H9 (cell line): Measurements from ENCODE around the gene CSMD2. TPM values are rescaled to one million over a fixed set of nuclear protein-coding genes. Genes with fewer than 3 reads are reported as not detected.

Experiments
- DNase-seq: peaks from one replicate; pipeline ENCODE4 v3.0.0-alpha.2; 2017
- H2AFZ ChIP-seq: one replicate; pipeline ENCODE4 v1.6.1; 2013; ENCODE audit warnings: mild to moderate bottlenecking, low read length, control low read depth, moderate library complexity
- H2AK5ac ChIP-seq: 2 replicates; pipeline ENCODE4 v1.6.1; 2013; ENCODE audit warnings: low read length, control low read depth, mixed read lengths; ENCODE audit not compliant: insufficient read length
- H2BK120ac ChIP-seq: one replicate; pipeline ENCODE4 v1.6.1; 2013; ENCODE audit warnings: low read depth, mild to moderate bottlenecking, low read length, control low read depth, inconsistent platforms; ENCODE audit not compliant: poor library complexity, severe bottlenecking
- H2BK12ac ChIP-seq: 2 replicates; pipeline ENCODE4 v1.6.1; 2013; ENCODE audit warnings: low read length, control low read depth, mixed read lengths, low read depth; ENCODE audit not compliant: insufficient read length
- H2BK15ac ChIP-seq: 2 replicates; pipeline ENCODE4 v1.6.1; 2013; ENCODE audit warnings: low read depth, low read length, control low read depth
- H2BK20ac ChIP-seq: one replicate; pipeline ENCODE4 v1.6.1; 2013; ENCODE audit warnings: low read depth, mild to moderate bottlenecking, low read length, control low read depth, inconsistent platforms; ENCODE audit not compliant: poor library complexity, severe bottlenecking
- H2BK5ac ChIP-seq: 2 replicates; pipeline ENCODE4 v1.6.1; 2013; ENCODE audit warnings: low read length, control low read depth, mixed read lengths; ENCODE audit not compliant: insufficient read length
- H3K14ac ChIP-seq: 2 replicates; pipeline ENCODE4 v1.6.1; 2013; ENCODE audit warnings: low read length, control low read depth; ENCODE audit not compliant: insufficient read depth
- H3K18ac ChIP-seq: 2 replicates; pipeline ENCODE4 v1.6.1; 2013; ENCODE audit warnings: low read depth, mild to moderate bottlenecking, mixed read lengths, low read length, control low read depth; ENCODE audit not compliant: insufficient read length
- H3K23ac ChIP-seq: 2 replicates; pipeline ENCODE4 v1.6.1; 2013; ENCODE audit warnings: low read length, control low read depth, mixed read lengths, low read depth; ENCODE audit not compliant: insufficient read length
- H3K23me2 ChIP-seq: 2 replicates; pipeline ENCODE4 v1.6.1; 2013; ENCODE audit warnings: low read depth, mild to moderate bottlenecking, mixed read lengths, low read length, control low read depth; ENCODE audit not compliant: insufficient read length, poor library complexity, severe bottlenecking
- H3K27ac ChIP-seq: 2 replicates; pipeline ENCODE4 v1.5.1; 2013; ENCODE audit warnings: low read length, control low read depth, mixed read lengths, low read depth; ENCODE audit not compliant: insufficient read length
- H3K27me3 ChIP-seq: 2 replicates; pipeline ENCODE4 v1.6.1; 2013; ENCODE audit warnings: low read length, control low read depth, inconsistent platforms; ENCODE audit not compliant: insufficient read depth
- H3K4ac ChIP-seq: 2 replicates; pipeline ENCODE4 v1.6.1; 2013; ENCODE audit warnings: low read depth, mild to moderate bottlenecking, control low read depth, inconsistent platforms, low read length, moderate library complexity
- H3K4me1 ChIP-seq: 2 replicates; pipeline ENCODE4 v1.6.1; 2013; ENCODE audit warnings: low read length, control low read depth, inconsistent platforms; ENCODE audit not compliant: insufficient read depth
- H3K4me2 ChIP-seq: 2 replicates; pipeline ENCODE4 v1.6.1; 2013; ENCODE audit warnings: low read length, control low read depth, mixed read lengths; ENCODE audit not compliant: insufficient read length, insufficient read depth
- H3K56ac ChIP-seq: 2 replicates; pipeline ENCODE4 v1.6.1; 2013; ENCODE audit warnings: low read depth, mild to moderate bottlenecking, mixed read lengths, low read length, control low read depth; ENCODE audit not compliant: insufficient read length
- H3K79me1 ChIP-seq: 2 replicates; pipeline ENCODE4 v1.6.1; 2013; ENCODE audit warnings: low read depth, mild to moderate bottlenecking, moderate library complexity, low read length, control low read depth, inconsistent platforms; ENCODE audit not compliant: insufficient read depth, poor library complexity, severe bottlenecking
- H3K79me2 ChIP-seq: 2 replicates; pipeline ENCODE4 v1.6.1; 2013; ENCODE audit warnings: low read length, control low read depth, inconsistent platforms; ENCODE audit not compliant: insufficient read depth
- H3K9ac ChIP-seq: 2 replicates; pipeline ENCODE4 v1.6.1; 2013; ENCODE audit warnings: low read length, control low read depth, mixed read lengths; ENCODE audit not compliant: insufficient read length; ENCODE audit errors: extremely low read depth
- H3K9me3 ChIP-seq: one replicate; pipeline ENCODE4 v1.6.1; 2013; ENCODE audit warnings: low read depth, low read length, inconsistent platforms; ENCODE audit not compliant: control insufficient read depth
- H3T11ph ChIP-seq: one replicate; pipeline ENCODE4 v1.6.1; 2013; ENCODE audit warnings: mild to moderate bottlenecking, low read length, control low read depth, inconsistent platforms
- H4K20me1 ChIP-seq: one replicate; pipeline ENCODE4 v1.6.1; 2013; ENCODE audit not compliant: control insufficient read depth, insufficient read length, insufficient read depth
- H4K5ac ChIP-seq: 2 replicates; pipeline ENCODE4 v1.6.1; 2013; ENCODE audit warnings: low read depth, mild to moderate bottlenecking, mixed read lengths, low read length, control low read depth; ENCODE audit not compliant: insufficient read length
- H4K8ac ChIP-seq: replicated peaks from 2 replicates; pipeline ENCODE4 v1.6.1; 2013; ENCODE audit warnings: low read length, control low read depth, mixed read lengths, low read depth; ENCODE audit not compliant: insufficient read length
- H4K91ac ChIP-seq: 2 replicates; pipeline ENCODE4 v1.6.1; 2013; ENCODE audit warnings: low read depth, mild to moderate bottlenecking, moderate library complexity, mixed read lengths, low read length, control low read depth; ENCODE audit not compliant: insufficient read length
- H3K27ac Mint-ChIP-seq, 3 experiments: 2 replicates in 2 of 3; 3 replicates in 1 of 3; pipeline ENCODE4 v1.8.0; 2020 to 2021; ENCODE audit warnings: mixed read lengths in 3 of 3, mild to moderate bottlenecking in 1 of 3, moderate library complexity in 1 of 3
- H3K27me3 Mint-ChIP-seq: 2 replicates; pipeline ENCODE4 v1.8.0; 2021; ENCODE audit warnings: low read depth, mild to moderate bottlenecking, moderate library complexity, mixed read lengths
- H3K36me3 Mint-ChIP-seq, 3 experiments: 2 replicates in 2 of 3; 3 replicates in 1 of 3; pipeline ENCODE4 v1.8.0; 2020 to 2021; ENCODE audit warnings: low read depth in 3 of 3, mixed read lengths in 3 of 3; ENCODE audit not compliant: insufficient read depth in 1 of 3
- H3K4me1 Mint-ChIP-seq, 2 experiments: 2 replicates each; pipeline ENCODE4 v1.8.0; 2020; ENCODE audit warnings: mixed read lengths in 2 of 2
- H3K4me3 Mint-ChIP-seq, 2 experiments: 2 replicates in 1 of 2; 3 replicates in 1 of 2; pipeline ENCODE4 v1.8.0; 2020 to 2021; ENCODE audit warnings: mild to moderate bottlenecking in 2 of 2, mixed read lengths in 2 of 2, moderate library complexity in 1 of 2
- H3K9me3 Mint-ChIP-seq, 2 experiments: 2 replicates in 1 of 2; 3 replicates in 1 of 2; pipeline ENCODE4 v1.8.0; 2020; ENCODE audit warnings: mild to moderate bottlenecking in 2 of 2, mixed read lengths in 2 of 2, moderate library complexity in 1 of 2
- CTCF ChIP-seq: fragments of 200-600 bp; sonication (generic); conservative IDR thresholded peaks from 3 replicates; pipeline ENCODE4 v1.8.0; 2021; ENCODE audit warnings: antibody characterized with exemption, mild to moderate bottlenecking
- WGBS: extraction: QIAGEN DNeasy Blood & Tissue Kit; methylation state at CpG from one replicate; pipeline ENCODE4 v1.1.7; 2013; ENCODE audit warnings: missing lambda C conversion rate, low lambda C conversion rate, mixed read lengths; ENCODE audit not compliant: insufficient read length; ENCODE audit errors: extremely low coverage; 5-methylcytosine and 5-hydroxymethylcytosine counted together
- total RNA-seq: library from RNA; stranded (reverse); gene quantifications from 2 replicates; pipeline ENCODE4 v1.2.1, GENCODE V29; 2021

CSMD2 gene
- total RNA-seq, 1 experiment from 2014 or later: 6.4 TPM

- Histone ChIP-seq H3K4me2 (no peak overlapping the region), H3K4ac (no peak overlapping the region), H3K14ac (no peak overlapping the region), H3K27me3 (no peaks in the 10 kb centered on the region), H4K5ac (no peak overlapping the region), H3K4me1 (no peaks in the 10 kb centered on the region), H2BK15ac (no peak overlapping the region), H3K56ac (no peak overlapping the region), H2AK5ac (no peak overlapping the region), H3T11ph (no peak overlapping the region), H3K79me1 (peaks cover 3% of the 10 kb centered on the region), H3K23ac (no peak overlapping the region), H2BK5ac (no peak overlapping the region), H3K27ac (no peak overlapping the region), H3K23me2 (no peaks in the 10 kb centered on the region), H3K9me3 (no peaks in the 10 kb centered on the region), H2BK12ac (no peak overlapping the region), H3K79me2 (peaks cover 7% of the 10 kb centered on the region; the same call in 1 of the 2 replicates), H3K9ac (no peak overlapping the region), H3K18ac (no peak overlapping the region), H4K8ac (no peak overlapping the region), H2AFZ (no peak overlapping the region), H2BK20ac (no peak overlapping the region), H4K20me1 (no peaks in the 10 kb centered on the region), H4K91ac (no peak overlapping the region), H2BK120ac (no peak overlapping the region)
- peak; percentile 50 for DNase-seq
- H3K4me3 Mint-ChIP-seq: no peak overlapping the region
- peaks cover 9% of the 10 kb centered on the region for H3K27me3 Mint-ChIP-seq
- H3K9me3 Mint-ChIP-seq: no peaks in the 10 kb centered on the region
- H3K4me1 Mint-ChIP-seq: peaks cover 10 to 25% of the 10 kb centered on the region in 2 experiments; a peak in 3 of 4 replicates
- WGBS: no CpG with 5 or more reads among the region's 3 CpGs
- peak; percentile 75 for TF ChIP-seq CTCF
- H3K36me3 Mint-ChIP-seq: peaks cover 8 to 26% (median 23%) of the 10 kb centered on the region in 3 experiments
- H3K27ac Mint-ChIP-seq: no peak overlapping the region
Observed at GRCh38 chr1:34156739-34157138, 8.3 kb downstream of the CSMD2 start.
